ENCODE results near the gene C1GALT1C1. TPM values are rescaled to one million over a fixed set of nuclear protein-coding genes. Genes with fewer than 3 reads are reported as not detected.
A peak's percentile ranks its signal among the peaks of the same experiment; 100 is the strongest.
"Not testable (repeated sequence)": the region's sequence is repeated elsewhere in the genome, so short reads cannot be mapped to it uniquely, and the experiment has no call there.

The C1GALT1C1 gene
- polyA plus RNA-seq (ENCODE audit: insufficient read length in 12 of 12), result 10 to 100 TPM in 11 of 12 donors, not detected in 1; 12.1 to 27.7 (median 17.4) TPM
- long read RNA-seq, donor 1, transcript C1GALT1C1-201 (2 exons, 1,613 nt), result major isoform, 20 of 20 reads
- long read RNA-seq, donor 1, partial matches to known transcripts, result 0 of 20 reads
- long read RNA-seq, donor 1, other reads (novel, unspliced or antisense), result 0 of 20 reads
- long read RNA-seq, donor 2, transcript C1GALT1C1-201 (2 exons, 1,613 nt), result major isoform, 11 of 11 reads
- long read RNA-seq, donor 2, partial matches to known transcripts, result 0 of 11 reads
- long read RNA-seq, donor 2, other reads (novel, unspliced or antisense), result 0 of 11 reads
- long read RNA-seq, donor 3, transcript C1GALT1C1-201 (2 exons, 1,613 nt), result major isoform, 9 of 9 reads
- long read RNA-seq, donor 3, partial matches to known transcripts, result 0 of 9 reads
- long read RNA-seq, donor 3, other reads (novel, unspliced or antisense), result 0 of 9 reads
- long read RNA-seq, donor 4, partial matches to known transcripts, result 5 of 6 reads
- long read RNA-seq, donor 4, other reads (novel, unspliced or antisense), result 0 of 6 reads
- long read RNA-seq, donor 5, transcript C1GALT1C1-201 (2 exons, 1,613 nt), result major isoform, 19 of 20 reads
- long read RNA-seq, donor 5, partial matches to known transcripts, result 0 of 20 reads
- long read RNA-seq, donor 5, other reads (novel, unspliced or antisense), result 0 of 20 reads
- long read RNA-seq, donor 6, partial matches to known transcripts, result 9 of 13 reads
- long read RNA-seq, donor 6, other reads (novel, unspliced or antisense), result 0 of 13 reads
- long read RNA-seq, donor 7, transcript C1GALT1C1-201 (2 exons, 1,613 nt), result major isoform, 5 of 5 reads
- long read RNA-seq, donor 7, partial matches to known transcripts, result 0 of 5 reads
- long read RNA-seq, donor 7, other reads (novel, unspliced or antisense), result 0 of 5 reads
- long read RNA-seq, donor 8, transcript C1GALT1C1-201 (2 exons, 1,613 nt), result major isoform, 7 of 7 reads
- long read RNA-seq, donor 8, partial matches to known transcripts, result 0 of 7 reads
- long read RNA-seq, donor 8, other reads (novel, unspliced or antisense), result 0 of 7 reads
- long read RNA-seq, donor 9, transcript C1GALT1C1-201 (2 exons, 1,613 nt), result major isoform, 8 of 8 reads
- long read RNA-seq, donor 9, partial matches to known transcripts, result 0 of 8 reads
- long read RNA-seq, donor 9, other reads (novel, unspliced or antisense), result 0 of 8 reads
- long read RNA-seq, donor 10, transcript C1GALT1C1-201 (2 exons, 1,613 nt), result major isoform, 8 of 8 reads
- long read RNA-seq, donor 10, partial matches to known transcripts, result 0 of 8 reads
- long read RNA-seq, donor 10, other reads (novel, unspliced or antisense), result 0 of 8 reads
- long read RNA-seq, donor 11, transcript C1GALT1C1-201 (2 exons, 1,613 nt), result major isoform, 9 of 46 reads
- long read RNA-seq, donor 11, partial matches to known transcripts, result 37 of 46 reads
- long read RNA-seq, donor 11, other reads (novel, unspliced or antisense), result 0 of 46 reads

GRCh38 chrX:120629667-120630537 is at the start of gene C1GALT1C1:
Gene C1GALT1C1, minus strand, starts transcription at chrX:120630054. Its CDS starts 2,888 bp downstream, at chrX:120627166.
- DNase-seq, result peak; percentile 89

DNA sequence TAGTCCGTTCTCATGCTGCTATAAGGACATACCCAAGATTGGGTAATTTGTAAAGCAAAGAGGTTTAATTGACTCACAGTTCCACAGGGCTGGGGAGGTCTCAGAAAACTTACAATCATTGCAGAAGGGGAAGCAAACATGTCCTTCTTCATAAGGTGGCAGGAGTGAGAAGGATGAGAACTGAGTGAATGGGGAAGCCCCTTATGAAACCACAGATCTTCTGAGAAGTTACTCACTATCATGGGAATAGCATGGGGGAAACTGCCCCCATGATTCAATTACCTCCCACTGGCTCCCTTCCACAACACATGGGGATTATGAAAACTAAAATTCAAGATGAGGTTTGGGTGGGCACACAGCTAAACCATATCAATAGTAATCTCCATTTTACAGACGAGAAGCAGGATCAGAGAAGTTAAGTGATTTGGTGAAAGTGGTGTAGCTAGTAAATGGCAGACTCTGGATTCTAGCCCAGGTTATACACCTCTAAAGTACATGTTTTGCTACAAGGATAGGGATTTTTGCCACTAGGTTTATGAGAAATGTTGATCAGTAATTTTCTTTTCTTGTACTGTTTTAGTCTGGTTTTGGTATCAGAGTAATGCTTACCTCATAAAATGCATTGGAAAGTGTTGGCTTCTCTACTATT is 47.3 kb upstream of the C1GALT1C1 start:
- DNase-seq, result no peak

DNA sequence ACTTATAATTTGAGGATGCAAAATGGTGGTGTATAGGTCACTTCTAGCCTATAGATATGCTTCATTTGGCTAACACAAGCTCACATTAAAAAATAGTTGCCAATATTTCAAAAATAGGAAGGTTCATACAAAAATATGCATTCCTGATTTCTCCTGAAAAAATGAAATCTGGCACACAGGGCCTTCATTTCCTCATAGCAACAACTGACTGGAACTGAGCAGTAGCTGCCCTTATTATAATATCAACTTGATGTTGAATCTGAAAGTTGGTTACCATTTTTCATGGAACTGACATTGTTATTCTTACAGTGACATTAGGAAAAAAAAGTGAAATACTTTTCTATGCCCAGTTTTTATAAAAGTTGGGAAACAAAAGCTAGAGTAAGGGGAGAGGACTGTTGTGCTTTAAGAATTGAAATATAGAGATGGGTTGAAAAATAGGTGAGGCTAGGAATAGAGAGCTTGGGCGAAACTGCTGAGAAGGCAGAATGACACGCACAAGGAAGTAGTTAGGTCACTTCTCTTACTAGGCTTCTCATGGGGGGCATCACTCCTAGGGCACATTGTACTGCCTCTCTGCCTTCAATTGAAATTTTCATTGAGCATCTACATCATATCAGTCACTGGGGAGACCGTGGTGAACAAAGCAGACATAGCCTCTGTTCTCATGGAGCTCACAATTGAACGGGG is 43.1 kb upstream of the C1GALT1C1 start:
- DNase-seq, result no peak

DNA sequence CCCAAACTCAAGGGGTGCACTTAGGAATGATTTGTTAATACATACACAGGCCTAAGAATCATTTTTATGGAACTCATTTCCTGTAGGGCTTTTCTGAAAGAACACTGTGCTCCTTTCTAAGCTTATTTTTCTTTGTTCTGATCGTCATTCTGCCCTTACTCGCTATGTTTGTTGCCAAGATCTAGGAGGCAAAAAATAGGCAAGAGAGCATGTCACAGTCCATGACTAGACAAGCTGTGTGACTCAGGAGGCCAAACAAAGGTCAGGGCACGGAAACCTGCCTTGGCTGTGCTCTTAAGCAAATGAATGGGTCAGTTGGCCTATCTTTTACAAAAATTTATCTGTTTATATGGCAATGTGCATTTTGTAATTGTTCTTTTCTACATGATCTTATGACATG is 42.5 kb upstream of the C1GALT1C1 start:
- no peak for DNase-seq

DNA sequence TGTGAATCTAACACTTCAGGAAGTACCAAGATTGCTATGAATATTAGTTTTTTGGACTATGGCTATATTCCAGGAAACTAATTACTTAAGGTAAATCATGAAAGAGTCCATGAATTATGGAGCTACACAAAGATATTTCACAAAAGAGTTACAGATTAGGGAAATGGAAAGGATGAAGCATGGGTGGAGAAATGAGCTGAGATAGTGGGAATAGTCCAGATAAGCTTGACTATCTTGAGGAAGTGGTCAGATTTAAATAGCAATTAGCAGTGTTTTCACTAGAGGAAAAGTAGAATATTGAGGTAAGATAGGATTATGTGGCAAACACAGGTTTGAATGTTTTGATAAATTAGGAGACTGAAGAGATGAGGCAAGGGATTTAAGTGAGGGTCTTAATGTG is 42.1 kb upstream of the C1GALT1C1 start:
- no peak for DNase-seq

DNA sequence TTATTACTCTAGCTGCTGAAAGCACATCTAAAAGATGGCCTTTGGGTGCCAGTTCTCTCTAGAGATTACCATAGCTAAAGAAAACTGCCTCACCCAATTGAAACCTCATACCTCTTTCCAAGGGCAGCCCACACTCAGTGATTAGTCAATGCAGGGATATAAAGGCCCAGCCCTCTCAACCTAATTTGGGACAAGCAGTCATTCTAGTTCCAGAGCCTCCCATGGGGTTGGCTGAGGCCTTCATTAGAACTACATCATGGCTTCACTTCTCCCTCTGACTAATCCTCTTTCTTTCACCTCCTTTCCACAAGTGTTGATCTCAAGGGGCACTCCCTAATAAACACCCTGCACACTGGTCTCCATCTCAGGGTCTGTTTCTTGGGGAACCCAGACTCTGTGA is 38.5 kb upstream of the C1GALT1C1 start:
- DNase-seq, result no peak

DNA sequence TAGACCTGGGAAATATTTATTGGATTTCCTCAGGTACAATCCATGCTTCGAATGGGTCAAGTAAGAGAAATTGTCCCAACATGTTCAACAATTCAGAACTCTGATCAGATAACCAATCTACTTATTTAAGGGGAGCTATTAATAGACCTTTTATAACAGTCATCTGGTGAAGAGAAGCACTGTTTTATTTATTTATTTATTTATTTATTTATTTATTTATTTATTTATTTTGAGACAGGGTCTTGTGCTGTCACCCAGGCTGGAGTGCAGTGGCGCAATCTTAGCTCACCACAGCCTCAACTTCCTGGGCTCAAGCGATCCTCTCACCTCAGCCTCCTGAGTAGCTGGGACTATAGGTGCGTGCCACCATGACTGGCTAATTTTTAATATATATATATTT is 34.7 kb upstream of the C1GALT1C1 start:
- not testable (repeated sequence) for DNase-seq

- no peak for DNase-seq
Measured at GRCh38 chrX:120664081-120664480, 34.2 kb upstream of the C1GALT1C1 start.

DNA sequence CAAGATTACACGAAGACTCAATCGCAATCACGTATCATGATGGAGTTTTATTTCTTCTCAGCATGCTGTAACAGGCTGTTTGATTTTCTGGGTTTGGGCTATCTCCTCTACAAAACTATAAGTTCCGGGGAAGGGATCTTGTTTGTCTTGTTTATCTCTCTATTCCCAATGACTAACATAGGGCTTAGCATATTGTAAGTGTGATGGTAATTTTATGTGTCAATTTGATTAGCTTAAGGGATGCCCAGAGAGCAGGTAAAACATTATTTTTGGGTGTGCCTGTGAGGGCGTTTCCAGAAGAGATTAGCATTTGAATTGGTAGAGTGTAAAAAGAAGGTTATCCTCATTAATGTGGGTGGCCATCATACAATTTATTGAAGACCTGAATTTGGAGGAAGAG is 32.8 kb upstream of the C1GALT1C1 start:
- DNase-seq, result no peak

- DNase-seq, result no peak
Measured at GRCh38 chrX:120660637-120661036, 30.8 kb upstream of the C1GALT1C1 start.

DNA sequence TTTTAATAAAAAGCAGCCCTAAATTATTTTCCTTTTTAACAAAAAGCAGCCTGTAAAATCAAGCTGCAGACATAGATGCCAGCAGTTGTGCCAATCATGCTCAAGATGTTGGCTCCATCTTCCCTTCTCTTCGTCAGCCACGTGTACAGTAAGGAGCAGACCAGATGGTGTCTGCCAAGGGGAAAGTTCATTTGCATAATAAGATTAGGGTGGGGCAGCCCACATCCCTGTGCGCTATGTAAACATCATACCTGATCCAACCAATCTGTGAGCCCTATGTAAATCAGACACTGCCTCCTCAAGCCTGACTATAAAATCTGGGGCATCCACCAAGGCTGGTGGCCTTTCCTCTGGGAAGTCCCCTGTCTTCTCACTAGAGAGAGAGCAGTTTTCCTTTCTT is 23.1 kb upstream of the C1GALT1C1 start:
- DNase-seq, result no peak

DNA sequence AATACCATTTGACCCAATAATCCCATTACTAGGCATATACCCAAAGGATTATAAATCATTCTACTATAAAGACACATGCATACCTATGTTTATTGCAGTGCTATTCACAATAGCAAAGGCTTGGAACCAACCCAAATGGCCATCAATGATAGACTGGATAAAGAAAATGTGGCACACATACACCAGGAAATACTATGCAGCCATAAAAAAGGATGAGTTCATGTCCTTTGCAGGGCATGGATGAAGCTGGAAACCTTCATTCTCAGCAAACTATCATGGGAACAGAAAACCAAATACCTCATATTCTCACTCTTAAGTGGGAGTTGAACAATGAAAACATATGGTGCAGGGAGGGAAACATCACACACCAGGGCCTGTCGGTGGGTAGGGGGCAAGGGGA is 22.4 kb upstream of the C1GALT1C1 start:
- DNase-seq, result not testable (repeated sequence)

DNA sequence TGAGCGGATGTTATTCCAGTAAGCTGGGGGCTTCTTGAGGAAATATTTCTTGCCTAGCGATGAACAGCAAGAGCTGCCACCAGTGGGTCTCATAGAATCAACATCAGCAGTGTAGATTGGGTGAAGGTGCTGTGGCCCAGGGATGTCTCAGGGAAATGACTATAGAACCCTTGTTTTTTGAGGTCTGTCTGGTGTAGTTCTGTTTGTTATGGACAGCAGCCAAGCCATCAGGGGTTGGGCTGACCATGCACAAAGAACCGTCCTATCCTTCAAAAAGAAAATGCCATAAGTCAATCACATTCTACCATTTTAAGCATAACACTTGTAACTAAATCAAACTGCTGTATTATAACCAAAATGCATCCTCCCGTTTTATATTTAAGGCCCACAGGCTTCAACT is 17.3 kb upstream of the C1GALT1C1 start:
- DNase-seq, result no peak

DNA sequence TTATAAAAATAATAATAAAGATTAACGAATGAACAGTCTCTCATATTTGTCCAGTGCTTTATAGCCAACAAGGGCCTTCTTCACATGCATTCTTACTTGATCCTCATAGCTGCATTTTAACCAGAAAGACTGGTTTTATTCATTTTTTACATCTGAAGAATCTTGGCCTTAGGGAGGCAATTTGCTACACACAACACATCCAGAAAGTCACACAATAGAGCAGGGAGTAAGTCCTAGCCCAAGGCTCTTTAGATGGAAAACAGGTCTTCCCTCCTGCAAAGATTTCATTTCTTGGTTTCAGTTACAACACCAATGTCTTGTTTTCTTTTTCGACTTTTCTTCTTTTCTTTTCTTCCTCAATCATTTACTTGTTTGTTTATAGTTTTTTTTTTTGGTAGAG is 13.0 kb upstream of the C1GALT1C1 start:
- no peak for DNase-seq

DNA sequence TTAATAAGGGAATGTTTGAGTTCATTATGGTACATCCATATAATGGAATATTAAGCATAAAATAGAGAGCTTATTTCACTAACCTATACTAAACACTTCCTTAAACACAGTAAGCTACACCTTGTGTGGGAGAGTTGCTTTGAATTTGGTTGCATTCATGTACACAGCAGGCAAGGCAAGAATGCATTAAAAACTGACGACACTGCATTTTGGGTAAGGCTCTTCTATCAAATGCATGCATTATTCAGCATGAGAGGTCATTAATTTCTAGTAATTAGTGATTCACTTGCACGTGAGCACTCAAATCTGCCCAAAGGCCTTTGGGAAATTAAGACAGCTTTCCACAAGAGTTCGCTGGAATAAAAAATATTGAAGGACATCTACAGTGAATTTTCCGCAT is 8.8 kb upstream of the C1GALT1C1 start:
- DNase-seq, result no peak

- no peak for DNase-seq
Measured at GRCh38 chrX:120625371-120625770, 4.5 kb downstream of the C1GALT1C1 start.

GRCh38 chrX:120617996-120618630 is 11.7 kb downstream of the C1GALT1C1 start:
- DNase-seq, result no peak

GRCh38 chrX:120614816-120615215 is 15.0 kb downstream of the C1GALT1C1 start:
- DNase-seq, result no peak

GRCh38 chrX:120612086-120612485 is 17.8 kb downstream of the C1GALT1C1 start:
- no peak for DNase-seq
